Measurements from ENCODE around the gene LRRN2. TPM values are rescaled to one million over a fixed set of nuclear protein-coding genes. Genes with fewer than 3 reads are reported as not detected.

The LRRN2 gene
- total RNA-seq, 1 donor: not detected

DNA sequence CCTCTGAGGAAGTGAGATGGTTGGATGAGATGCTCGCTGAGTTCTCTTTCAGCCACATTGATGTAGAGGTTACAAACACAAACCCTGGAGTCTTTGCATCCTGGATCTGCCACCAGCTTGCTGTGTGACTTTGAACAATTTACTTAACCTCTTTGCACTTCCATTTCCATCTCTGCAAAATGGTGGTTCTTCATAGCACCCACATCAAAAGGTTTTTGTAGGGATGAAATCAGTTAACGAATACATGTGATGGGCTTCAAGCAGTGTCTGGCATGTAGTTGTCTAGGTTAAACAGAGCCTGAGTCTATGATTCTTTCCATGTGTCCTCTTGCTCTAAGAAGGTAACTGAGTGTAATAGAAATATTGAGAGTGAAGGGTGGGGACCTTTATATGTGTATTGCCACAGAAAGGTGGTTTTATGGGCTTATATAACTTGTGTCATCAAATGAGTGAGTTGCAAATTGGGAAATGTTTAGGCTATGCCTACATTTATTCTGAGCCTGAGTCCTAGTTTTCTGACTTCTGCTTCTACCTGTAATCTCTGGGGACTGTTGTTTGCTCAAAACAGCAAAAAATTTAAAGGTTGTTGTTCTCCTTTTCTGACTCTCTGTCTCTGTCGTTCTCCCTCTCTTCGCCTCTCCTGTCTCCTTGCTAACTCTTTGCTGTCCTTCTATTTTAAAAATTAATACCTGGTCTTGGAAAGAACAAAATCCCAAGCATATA, 27.3 kb upstream of the LRRN2 start:
- H3K4me3 ChIP-seq (ENCODE audit: low read depth, low read length): no peak overlapping the region
- no peak for TF ChIP-seq CTCF (IDR thresholded peaks at IDR 0.05; ENCODE audit: insufficient read depth, low read length)
- DNase-seq (ENCODE audit: low read depth): no peak

GRCh38 chr1:204711947-204712701, 26.6 kb upstream of the LRRN2 start:
- no peak overlapping the region for H3K4me3 ChIP-seq (ENCODE audit: low read depth, low read length)
- DNase-seq (ENCODE audit: low read depth): no peak
- TF ChIP-seq CTCF (IDR thresholded peaks at IDR 0.05; ENCODE audit: insufficient read depth, low read length): no peak

GRCh38 chr1:204711103-204711946, 25.8 kb upstream of the LRRN2 start:
- no peak for TF ChIP-seq CTCF (IDR thresholded peaks at IDR 0.05; ENCODE audit: insufficient read depth, low read length)
- H3K4me3 ChIP-seq (ENCODE audit: low read depth, low read length): no peak overlapping the region
- DNase-seq (ENCODE audit: low read depth): no peak

DNA sequence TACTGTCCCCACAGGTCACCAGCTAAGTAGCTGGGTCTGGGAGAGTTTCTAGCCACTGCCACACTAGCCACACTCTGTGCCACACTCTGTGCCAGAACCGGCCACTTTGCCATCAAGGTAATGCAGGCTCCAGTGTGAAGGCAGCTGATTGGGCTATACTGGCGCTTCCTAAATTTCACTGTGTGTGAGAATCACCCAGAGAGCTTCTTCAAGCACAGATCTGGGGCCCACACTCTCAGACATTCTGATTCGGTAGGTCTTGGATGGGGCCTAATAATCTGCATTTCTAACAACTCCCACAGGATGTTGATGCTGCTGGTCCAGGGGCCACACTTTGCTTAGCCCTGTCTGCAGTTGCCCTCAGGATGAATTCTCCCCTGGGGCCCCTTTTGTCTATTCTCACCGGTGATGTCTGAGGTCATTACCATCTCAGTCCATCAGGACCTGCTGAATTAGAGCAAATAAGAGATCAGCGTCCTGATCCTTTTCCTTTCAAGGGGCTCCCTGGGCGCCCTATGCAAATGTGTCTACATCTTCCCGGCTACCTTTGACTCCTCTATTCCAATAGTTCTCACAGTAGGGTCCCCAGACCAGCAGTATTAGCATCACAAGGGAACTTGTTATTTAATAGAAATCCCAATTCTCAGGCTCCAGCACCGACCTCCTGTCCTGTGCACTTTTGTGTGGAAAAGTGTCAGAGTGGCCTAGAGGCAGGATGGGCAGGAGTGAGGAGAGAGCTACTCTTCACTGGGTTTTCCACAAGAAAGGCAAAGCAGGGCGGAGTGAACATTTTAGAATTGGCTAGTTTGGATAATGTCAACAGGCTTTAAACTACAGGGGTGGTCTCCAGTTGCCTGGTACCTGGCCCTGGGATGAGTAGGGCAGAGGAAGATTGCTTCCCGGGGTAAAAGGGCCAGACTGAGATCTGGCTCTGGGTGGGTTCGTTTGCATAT, 24.7 kb upstream of the LRRN2 start:
- H3K4me3 ChIP-seq (ENCODE audit: low read depth, low read length): no peak overlapping the region
- no peak for TF ChIP-seq CTCF (IDR thresholded peaks at IDR 0.05; ENCODE audit: insufficient read depth, low read length)
- no peak for DNase-seq (ENCODE audit: low read depth)

GRCh38 chr1:204709021-204709420, 23.5 kb upstream of the LRRN2 start:
- no peak for TF ChIP-seq CTCF (IDR thresholded peaks at IDR 0.05; ENCODE audit: insufficient read depth, low read length)
- DNase-seq (ENCODE audit: low read depth): no peak
- no peak overlapping the region for H3K4me3 ChIP-seq (ENCODE audit: low read depth, low read length)
